IPS-20b (cell line): ENCODE results near the gene CYP4F2.
"Not testable (repeated sequence)": the region's sequence is repeated elsewhere in the genome, so short reads cannot be mapped to it uniquely, and the experiment has no call there.

Source experiments
- H3K27ac ChIP-seq: one replicate; pipeline ENCODE4 v1.5.1; 2013; ENCODE audit warnings: low read length
- H3K27me3 ChIP-seq: 2 replicates; pipeline ENCODE4 v1.6.1; 2013; ENCODE audit warnings: mild to moderate bottlenecking, low read length, inconsistent platforms; ENCODE audit not compliant: insufficient read depth
- H3K36me3 ChIP-seq: 2 replicates; pipeline ENCODE4 v1.6.1; 2013; ENCODE audit warnings: low read depth, mild to moderate bottlenecking, inconsistent platforms, low read length, moderate library complexity; ENCODE audit not compliant: insufficient read depth
- H3K4me1 ChIP-seq: 2 replicates; pipeline ENCODE4 v1.6.1; 2013; ENCODE audit warnings: mild to moderate bottlenecking, control low read depth, inconsistent platforms, low read length, moderate library complexity; ENCODE audit not compliant: insufficient read depth
- H3K4me3 ChIP-seq: 2 replicates; pipeline ENCODE4 v1.5.1; 2013; ENCODE audit warnings: mild to moderate bottlenecking, low read length, inconsistent platforms
- H3K9ac ChIP-seq: 2 replicates; pipeline ENCODE4 v1.6.1; 2013; ENCODE audit warnings: low read depth, mild to moderate bottlenecking, inconsistent platforms, low read length, moderate library complexity
- H3K9me3 ChIP-seq: 2 replicates; pipeline ENCODE4 v1.6.1; 2013; ENCODE audit warnings: mild to moderate bottlenecking, low read depth, low read length, inconsistent platforms; ENCODE audit not compliant: insufficient read depth

The CYP4F2 gene, protein sequence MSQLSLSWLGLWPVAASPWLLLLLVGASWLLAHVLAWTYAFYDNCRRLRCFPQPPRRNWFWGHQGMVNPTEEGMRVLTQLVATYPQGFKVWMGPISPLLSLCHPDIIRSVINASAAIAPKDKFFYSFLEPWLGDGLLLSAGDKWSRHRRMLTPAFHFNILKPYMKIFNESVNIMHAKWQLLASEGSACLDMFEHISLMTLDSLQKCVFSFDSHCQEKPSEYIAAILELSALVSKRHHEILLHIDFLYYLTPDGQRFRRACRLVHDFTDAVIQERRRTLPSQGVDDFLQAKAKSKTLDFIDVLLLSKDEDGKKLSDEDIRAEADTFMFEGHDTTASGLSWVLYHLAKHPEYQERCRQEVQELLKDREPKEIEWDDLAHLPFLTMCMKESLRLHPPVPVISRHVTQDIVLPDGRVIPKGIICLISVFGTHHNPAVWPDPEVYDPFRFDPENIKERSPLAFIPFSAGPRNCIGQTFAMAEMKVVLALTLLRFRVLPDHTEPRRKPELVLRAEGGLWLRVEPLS

DNA sequence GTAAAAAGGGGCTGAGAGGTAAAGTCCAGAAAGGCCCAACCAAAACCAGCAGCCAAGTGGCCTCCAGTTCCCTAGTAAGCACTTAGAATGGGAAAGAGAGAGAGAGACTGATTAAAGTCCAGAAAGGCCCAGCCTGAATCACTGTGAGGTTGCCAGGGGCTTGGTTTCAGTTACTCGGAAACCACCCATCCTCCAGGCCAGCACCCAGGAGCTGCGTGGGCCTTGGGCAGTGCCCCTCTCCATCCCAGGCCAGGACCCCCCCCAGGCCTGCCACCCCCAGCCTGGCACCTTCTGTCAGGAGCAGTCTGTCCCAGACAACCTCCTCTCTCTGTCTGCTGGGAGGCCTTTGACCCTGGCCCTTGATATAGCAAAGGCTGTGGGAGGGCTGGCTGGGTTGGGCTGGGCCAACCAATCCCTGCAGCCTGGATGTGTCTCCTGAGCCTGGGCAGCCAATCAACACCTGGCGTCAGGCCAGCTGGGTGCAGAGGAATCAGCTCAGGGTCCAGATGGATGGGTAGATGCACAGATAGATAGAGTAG is at the start of gene CYP4F2:
Gene CYP4F2, minus strand, starts transcription at position 337 of the 539 bp plus-strand sequence. CDS start 463 bp downstream, outside the sequence.
- H3K4me1 ChIP-seq, result no peaks in the 10 kb centered on the region
- no peak within 1 kb of the TSS for H3K9ac ChIP-seq
- H3K36me3 ChIP-seq, result no peaks in the 10 kb centered on the region
- no peak within 1 kb of the TSS for H3K27ac ChIP-seq
- H3K9me3 ChIP-seq, result peaks cover 85% of the 10 kb centered on the region
- H3K4me3 ChIP-seq, result no peak within 1 kb of the TSS
- no peaks in the 10 kb centered on the region for H3K27me3 ChIP-seq

DNA sequence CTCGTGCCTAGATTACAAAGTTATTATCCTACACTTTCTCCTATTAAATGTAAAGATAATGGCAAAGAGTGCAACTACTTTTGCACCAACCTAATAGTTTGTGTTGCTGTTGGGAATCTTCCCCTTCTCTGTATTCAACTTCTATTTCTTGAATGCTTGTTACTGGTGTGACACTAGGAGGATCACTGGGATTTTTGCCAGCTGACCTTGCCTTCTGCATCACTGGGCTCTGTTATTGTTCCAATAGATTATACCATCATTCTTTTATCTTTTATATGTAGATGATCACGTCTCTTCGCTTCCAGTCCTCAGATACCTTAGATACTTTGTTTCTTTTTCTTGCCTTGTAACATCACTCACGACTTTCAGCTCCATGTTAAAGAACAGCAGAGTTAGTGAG is 47.4 kb upstream of the CYP4F2 start:
- H3K9ac ChIP-seq, result no peak overlapping the region
- H3K4me3 ChIP-seq, result no peak overlapping the region
- no peaks in the 10 kb centered on the region for H3K36me3 ChIP-seq
- no peaks in the 10 kb centered on the region for H3K27me3 ChIP-seq
- no peak overlapping the region for H3K27ac ChIP-seq
- H3K9me3 ChIP-seq, result peaks cover 85% of the 10 kb centered on the region
- H3K4me1 ChIP-seq, result no peaks in the 10 kb centered on the region

DNA sequence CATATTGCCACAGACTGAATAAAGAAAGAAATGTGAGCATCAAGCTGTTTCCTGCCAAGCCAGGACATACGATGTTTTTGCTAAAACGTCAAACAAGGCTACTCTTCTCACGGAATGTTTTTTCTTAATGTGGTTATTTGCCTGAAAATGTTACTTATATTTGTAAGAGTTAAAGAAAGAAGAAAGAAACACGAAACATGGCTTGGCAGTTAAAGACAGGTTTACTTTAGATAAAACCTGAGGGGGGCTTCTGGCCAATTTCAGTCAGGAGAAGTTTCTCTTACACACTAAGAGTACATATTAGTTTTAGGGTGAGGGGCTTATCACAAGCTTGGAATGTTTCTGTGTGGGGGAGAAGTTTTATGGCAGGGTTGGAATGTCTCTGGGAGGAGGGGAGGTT is 46.5 kb upstream of the CYP4F2 start:
- Histone ChIP-seq H3K27ac (no peak overlapping the region), H3K9ac (no peak overlapping the region), H3K27me3 (no peaks in the 10 kb centered on the region), H3K9me3 (peaks cover 85% of the 10 kb centered on the region), H3K36me3 (no peaks in the 10 kb centered on the region), H3K4me3 (no peak overlapping the region), H3K4me1 (no peaks in the 10 kb centered on the region)

DNA sequence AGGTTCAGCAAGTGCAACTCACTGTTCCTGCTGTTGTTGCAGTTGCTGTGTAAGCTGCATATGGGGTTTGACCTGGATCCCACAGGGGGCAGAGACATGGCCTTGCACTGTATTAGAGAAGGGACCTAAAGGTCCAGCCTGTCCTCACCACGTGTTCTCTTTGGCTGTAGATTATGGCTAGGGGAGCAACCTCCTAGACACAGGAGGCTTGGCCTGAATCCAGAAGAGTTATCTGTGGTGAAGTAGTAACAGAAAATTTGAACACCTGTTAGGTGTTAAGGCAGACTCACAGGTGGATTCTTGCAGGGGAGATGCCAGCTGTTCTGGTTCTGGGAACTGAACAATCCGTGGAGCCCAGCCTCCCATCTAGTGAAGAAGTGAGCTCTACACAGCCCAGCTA is 39.9 kb upstream of the CYP4F2 start:
- Histone ChIP-seq H3K27ac (no peak overlapping the region), H3K36me3 (no peaks in the 10 kb centered on the region), H3K4me3 (no peak overlapping the region), H3K4me1 (no peaks in the 10 kb centered on the region), H3K27me3 (no peaks in the 10 kb centered on the region), H3K9me3 (peaks cover 82% of the 10 kb centered on the region), H3K9ac (no peak overlapping the region)

DNA sequence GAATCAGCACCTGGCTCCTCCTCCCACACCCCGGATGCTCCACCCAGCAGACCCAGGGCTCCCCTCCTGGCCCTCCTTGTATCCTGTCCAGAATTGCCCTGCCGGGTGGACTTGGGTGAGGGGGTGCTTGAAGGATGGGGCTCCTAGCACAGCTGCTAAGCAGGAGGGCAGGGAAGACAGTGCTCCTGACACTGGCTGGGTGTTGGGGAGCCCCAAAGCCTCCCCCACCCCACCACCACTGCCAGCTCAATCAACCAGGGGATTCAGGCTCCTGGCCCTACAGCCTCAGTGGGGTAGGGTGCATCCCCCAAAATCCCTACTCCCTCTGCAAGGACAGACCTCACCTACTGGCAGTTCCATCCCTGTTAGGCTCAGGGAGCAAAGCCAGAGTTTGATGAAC is 39.1 kb upstream of the CYP4F2 start:
- H3K36me3 ChIP-seq, result no peaks in the 10 kb centered on the region
- H3K27ac ChIP-seq, result no peak overlapping the region
- no peak overlapping the region for H3K4me3 ChIP-seq
- H3K27me3 ChIP-seq, result no peaks in the 10 kb centered on the region
- H3K4me1 ChIP-seq, result no peaks in the 10 kb centered on the region
- no peak overlapping the region for H3K9ac ChIP-seq
- H3K9me3 ChIP-seq, result peaks cover 75% of the 10 kb centered on the region

DNA sequence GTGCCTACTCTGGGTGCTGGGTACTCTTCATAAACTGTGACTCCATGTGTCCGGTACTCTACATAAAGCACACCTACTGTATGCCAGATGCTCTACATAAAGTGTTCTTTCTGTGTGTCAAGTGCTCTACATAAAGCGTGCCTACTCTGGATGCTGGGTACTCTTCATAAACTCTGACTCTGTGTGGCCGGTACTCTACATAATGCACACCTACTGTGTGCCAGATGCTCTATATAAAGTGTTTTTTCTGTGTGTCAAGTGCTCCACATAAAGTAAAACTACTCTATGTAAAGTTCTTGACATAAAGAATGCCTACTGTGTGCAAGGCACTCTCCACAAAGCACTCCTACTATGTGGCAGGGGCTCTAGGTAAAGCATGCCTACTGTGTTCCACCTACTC is 38.3 kb upstream of the CYP4F2 start:
- no peaks in the 10 kb centered on the region for H3K4me1 ChIP-seq
- peaks cover 72% of the 10 kb centered on the region for H3K9me3 ChIP-seq
- no peak overlapping the region for H3K9ac ChIP-seq
- H3K27me3 ChIP-seq, result no peaks in the 10 kb centered on the region
- no peak overlapping the region for H3K4me3 ChIP-seq
- H3K27ac ChIP-seq, result no peak overlapping the region
- no peaks in the 10 kb centered on the region for H3K36me3 ChIP-seq

DNA sequence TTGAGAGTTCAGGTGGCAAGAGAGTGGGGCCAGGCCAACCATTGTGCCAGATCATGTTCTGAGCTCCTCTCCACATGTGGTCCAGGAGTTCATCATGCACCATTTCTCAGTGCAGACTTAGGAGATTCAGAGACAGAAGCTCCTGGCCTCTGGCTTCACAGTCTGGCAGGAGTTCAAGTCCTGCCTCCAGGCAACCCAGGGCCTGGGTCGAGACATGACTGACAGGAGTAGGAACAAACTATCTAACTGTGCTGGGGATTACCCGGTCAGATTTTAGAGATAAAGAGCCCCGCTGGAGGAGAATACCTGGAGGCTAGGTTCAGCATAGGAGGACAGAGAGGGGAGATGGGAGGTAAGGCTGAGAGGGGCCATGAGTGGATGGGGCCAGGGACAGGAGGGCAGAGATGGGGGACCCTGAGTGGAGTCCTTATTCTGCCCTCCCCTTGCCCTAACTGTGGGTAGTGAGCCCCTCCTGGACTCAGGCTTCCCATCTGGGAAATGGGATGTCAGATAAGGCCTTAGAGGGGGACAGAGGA is 37.4 kb upstream of the CYP4F2 start:
- Histone ChIP-seq H3K9ac (no peak overlapping the region), H3K4me1 (no peaks in the 10 kb centered on the region), H3K27ac (no peak overlapping the region), H3K4me3 (no peak overlapping the region), H3K9me3 (peaks cover 72% of the 10 kb centered on the region), H3K36me3 (no peaks in the 10 kb centered on the region), H3K27me3 (no peaks in the 10 kb centered on the region)

DNA sequence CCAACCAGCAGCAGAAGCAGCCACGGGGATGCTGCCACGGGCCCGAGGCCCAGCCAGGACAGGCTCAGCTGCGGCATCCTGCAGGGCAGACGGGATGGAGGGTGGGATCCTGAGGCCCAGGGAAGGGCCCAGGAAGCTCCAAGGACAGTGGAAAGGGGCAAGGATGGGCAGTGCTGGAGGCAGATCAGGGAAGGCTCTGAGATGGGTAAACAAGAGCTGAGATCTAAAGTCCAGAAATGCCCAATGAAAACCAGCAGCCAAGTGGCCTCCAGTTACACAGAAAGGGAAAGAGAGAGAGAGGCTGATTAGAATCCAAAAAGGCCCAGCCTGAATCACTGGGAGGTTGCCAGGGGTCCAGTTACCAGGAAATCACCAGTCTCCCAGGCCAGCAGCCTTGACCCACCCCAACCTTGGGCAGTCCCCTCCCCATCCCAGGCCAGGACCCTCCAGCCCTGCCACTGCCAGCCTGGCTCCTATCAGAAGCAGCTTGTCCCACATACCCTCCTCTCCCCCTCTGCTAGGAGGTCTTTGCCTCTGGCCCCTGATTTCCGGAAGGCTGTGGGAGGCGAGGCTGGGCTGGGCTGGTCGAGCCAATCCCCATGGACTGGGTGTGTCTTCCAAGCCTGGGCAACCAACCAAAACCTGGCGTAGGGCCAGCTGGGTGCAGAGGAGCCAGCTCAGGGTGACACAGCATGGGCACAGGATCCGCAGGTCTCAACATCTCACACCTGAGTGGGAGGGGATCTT is 36.6 kb upstream of the CYP4F2 start, which contains the start of gene CYP4F11:
Gene CYP4F11, minus strand, starts transcription at position 198 of the 747 bp plus-strand sequence. Its CDS starts 121 bp downstream, at position 77.
- no peak within 1 kb of the TSS for H3K27ac ChIP-seq
- no peaks in the 10 kb centered on the region for H3K4me1 ChIP-seq
- no peak within 1 kb of the TSS for H3K4me3 ChIP-seq
- H3K36me3 ChIP-seq, result no peaks in the 10 kb centered on the region
- no peaks in the 10 kb centered on the region for H3K27me3 ChIP-seq
- no peak within 1 kb of the TSS for H3K9ac ChIP-seq
- H3K9me3 ChIP-seq, result peaks cover 71% of the 10 kb centered on the region

DNA sequence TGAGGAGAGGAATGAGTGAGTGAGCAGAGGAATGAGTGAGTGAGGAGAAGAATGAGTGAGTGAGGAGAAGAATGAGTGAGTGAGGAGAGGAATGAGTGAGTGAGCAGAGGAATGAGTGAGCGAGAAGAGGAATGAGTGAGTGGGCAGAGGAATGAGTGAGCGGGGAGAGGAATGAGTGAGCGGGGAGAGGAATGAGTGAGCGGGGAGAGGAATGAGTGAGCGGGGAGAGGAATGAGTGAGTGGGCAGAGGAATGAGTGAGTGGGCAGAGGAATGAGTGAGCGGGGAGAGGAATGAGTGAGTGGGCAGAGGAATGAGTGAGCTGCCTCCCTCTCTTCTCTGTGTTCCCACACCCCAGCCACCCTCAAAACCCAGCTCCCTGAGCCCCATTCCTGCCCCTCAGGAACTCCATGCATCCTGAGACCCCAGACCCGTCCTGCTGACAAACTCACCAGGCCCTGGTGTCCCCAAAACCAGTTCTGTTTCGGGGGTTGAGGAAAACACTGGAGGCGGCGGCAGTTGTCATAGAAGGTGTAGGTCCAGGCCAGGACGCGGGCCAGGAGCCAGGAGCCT is 36.0 kb upstream of the CYP4F2 start:
- not testable (repeated sequence) for H3K4me3 ChIP-seq, H3K9ac ChIP-seq, H3K27ac ChIP-seq, H3K4me1 ChIP-seq, H3K36me3 ChIP-seq, H3K27me3 ChIP-seq
- peaks cover 72% of the 10 kb centered on the region for H3K9me3 ChIP-seq

DNA sequence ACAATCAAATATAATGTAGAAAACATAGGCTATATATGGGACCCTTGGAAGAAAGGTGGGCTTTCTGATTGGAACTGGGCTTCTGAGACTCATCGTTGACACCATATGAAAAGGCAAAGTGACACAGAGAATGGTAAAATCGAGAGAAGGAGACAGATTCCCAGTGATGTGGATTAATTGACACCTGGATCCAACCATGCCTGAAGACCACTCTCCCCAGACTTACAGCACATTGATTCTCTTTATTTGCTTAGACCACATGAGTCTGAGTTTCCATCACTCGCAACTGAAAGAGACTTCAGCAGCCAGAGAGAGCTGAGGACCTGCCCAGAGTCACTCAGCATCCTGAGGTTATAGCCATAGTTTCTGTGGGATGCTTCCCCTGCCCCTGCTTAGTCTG is 30.4 kb upstream of the CYP4F2 start:
- Histone ChIP-seq H3K27me3 (no peaks in the 10 kb centered on the region), H3K9ac (no peak overlapping the region), H3K4me1 (no peaks in the 10 kb centered on the region), H3K4me3 (no peak overlapping the region), H3K27ac (no peak overlapping the region), H3K9me3 (peaks cover 79% of the 10 kb centered on the region), H3K36me3 (no peaks in the 10 kb centered on the region)

DNA sequence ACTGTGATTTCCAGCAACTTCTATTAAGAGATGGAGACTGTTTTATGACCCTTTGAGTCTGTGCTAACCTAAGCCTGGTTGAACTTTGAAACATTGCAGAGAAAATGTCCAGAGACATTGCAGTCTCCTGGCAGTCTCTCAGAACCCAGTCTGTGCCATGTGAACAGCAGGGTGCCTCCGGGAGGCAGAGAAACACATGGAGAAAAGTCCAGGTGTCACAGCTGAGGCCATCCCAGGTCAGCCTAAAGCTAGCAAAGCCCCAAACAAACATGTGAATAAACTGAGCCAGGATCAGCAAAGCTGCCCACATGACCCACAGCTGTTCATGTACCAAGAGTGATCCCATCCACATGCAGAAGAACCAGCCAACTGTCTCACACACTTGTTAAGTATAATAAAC is 28.6 kb upstream of the CYP4F2 start:
- 0 out of 2 replicates have a peak overlapping the region, but pooled peaks have one; percentile 10 for H3K4me3 ChIP-seq
- no peak overlapping the region for H3K9ac ChIP-seq
- H3K27me3 ChIP-seq, result no peaks in the 10 kb centered on the region
- no peaks in the 10 kb centered on the region for H3K4me1 ChIP-seq
- H3K27ac ChIP-seq, result no peak overlapping the region
- H3K36me3 ChIP-seq, result no peaks in the 10 kb centered on the region
- peaks cover 96% of the 10 kb centered on the region for H3K9me3 ChIP-seq
